ENCODE results near the gene HSPB3.
"Not testable (repeated sequence)": the region's sequence is repeated elsewhere in the genome, so short reads cannot be mapped to it uniquely, and the experiment has no call there.

HSPB3 gene

DNA sequence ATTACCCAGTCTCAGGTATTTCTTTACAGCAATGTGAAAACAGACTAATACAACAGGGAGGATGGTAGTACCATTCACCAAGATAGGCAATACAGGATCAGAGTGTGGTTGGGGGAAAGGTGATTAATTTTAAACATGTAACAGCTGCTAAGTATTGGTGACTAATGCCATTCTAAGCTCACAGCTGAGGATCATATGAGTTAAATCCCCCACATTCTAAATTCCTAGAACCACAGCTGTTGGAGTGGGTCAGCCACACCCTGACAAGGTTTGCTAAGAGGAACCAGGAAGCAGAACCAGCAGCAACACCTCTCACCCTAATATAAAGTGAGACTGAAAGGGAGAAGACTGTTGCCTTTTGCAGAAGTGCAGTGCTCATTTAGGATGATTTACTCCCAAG is 24.8 kb downstream of the HSPB3 start:
- H3K4me3 ChIP-seq (ENCODE audit: low read depth, low read length, poor library complexity, severe bottlenecking), result no peak overlapping the region
- no peaks in the 10 kb centered on the region for H3K9me2 ChIP-seq (ENCODE audit: low read depth, low read length)
- H3F3A ChIP-seq (ENCODE audit: insufficient read depth, low read length), result no peaks in the 10 kb centered on the region
- H3K27ac ChIP-seq (ENCODE audit: low read depth, low read length, poor library complexity, severe bottlenecking), result no peak overlapping the region
- no peaks in the 10 kb centered on the region for H3K36me3 ChIP-seq (ENCODE audit: insufficient read depth, low read length)
- H4K20me1 ChIP-seq (ENCODE audit: insufficient read depth, low read length), result no peaks in the 10 kb centered on the region
- no peaks in the 10 kb centered on the region for H3K4me1 ChIP-seq (ENCODE audit: insufficient read depth, low read length, severe bottlenecking)
- no peak overlapping the region for H3K9ac ChIP-seq (ENCODE audit: low read length)
- H3K27me3 ChIP-seq (ENCODE audit: insufficient read depth, low read length), result no peaks in the 10 kb centered on the region
- H3K4me2 ChIP-seq (ENCODE audit: low read length), result no peak overlapping the region
- TF ChIP-seq EZH2 (IDR thresholded peaks at IDR 0.05; ENCODE audit: borderline replicate concordance, low read length), result no peak
- TF ChIP-seq, protein P1, sequence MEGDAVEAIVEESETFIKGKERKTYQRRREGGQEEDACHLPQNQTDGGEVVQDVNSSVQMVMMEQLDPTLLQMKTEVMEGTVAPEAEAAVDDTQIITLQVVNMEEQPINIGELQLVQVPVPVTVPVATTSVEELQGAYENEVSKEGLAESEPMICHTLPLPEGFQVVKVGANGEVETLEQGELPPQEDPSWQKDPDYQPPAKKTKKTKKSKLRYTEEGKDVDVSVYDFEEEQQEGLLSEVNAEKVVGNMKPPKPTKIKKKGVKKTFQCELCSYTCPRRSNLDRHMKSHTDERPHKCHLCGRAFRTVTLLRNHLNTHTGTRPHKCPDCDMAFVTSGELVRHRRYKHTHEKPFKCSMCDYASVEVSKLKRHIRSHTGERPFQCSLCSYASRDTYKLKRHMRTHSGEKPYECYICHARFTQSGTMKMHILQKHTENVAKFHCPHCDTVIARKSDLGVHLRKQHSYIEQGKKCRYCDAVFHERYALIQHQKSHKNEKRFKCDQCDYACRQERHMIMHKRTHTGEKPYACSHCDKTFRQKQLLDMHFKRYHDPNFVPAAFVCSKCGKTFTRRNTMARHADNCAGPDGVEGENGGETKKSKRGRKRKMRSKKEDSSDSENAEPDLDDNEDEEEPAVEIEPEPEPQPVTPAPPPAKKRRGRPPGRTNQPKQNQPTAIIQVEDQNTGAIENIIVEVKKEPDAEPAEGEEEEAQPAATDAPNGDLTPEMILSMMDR (IDR thresholded peaks at IDR 0.05; ENCODE audit: low read length), result no peak
- no peaks in the 10 kb centered on the region for H3K9me3 ChIP-seq (ENCODE audit: low read length)
- no peaks in the 10 kb centered on the region for H3K79me2 ChIP-seq (ENCODE audit: insufficient read depth, low read length)
- H2AFZ ChIP-seq (ENCODE audit: low read length), result no peak overlapping the region

DNA sequence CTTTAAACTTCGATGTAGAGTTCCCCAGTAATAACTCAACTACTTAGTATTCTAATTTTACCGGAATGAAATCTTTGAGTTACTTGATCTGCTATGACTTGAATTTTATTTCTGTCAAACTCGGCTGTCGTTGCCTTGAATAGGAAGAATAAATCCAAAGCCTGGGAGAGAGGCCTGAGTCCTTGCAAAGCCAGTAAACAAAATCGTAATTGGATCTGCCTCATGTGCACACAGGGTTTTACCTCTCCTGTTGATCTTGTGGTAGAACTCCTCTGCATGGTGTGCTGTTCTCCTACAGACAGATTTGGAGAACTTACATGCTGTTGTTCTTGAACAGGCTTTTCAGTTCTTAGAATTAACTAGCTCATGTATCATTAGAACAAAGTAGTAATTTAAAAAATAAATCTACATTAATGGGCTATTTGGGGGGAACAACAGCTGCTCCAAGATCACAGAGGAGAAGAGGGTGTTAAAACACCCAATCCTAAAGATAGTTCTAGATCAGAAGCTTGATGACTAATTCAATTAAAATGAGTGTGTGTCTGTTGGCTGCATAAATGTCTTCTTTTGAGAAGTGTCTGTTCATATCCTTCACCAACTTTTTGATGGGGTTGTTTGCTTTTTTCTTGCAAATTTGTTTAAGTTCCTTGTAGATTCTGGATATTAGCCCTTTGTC is 28.9 kb downstream of the HSPB3 start:
- Histone ChIP-seq H3F3A (ENCODE audit: insufficient read depth, low read length) (no peaks in the 10 kb centered on the region), H3K4me1 (ENCODE audit: insufficient read depth, low read length, severe bottlenecking) (no peaks in the 10 kb centered on the region), H3K4me3 (ENCODE audit: low read depth, low read length, poor library complexity, severe bottlenecking) (no peak overlapping the region), H3K9ac (ENCODE audit: low read length) (no peak overlapping the region), H3K36me3 (ENCODE audit: insufficient read depth, low read length) (no peaks in the 10 kb centered on the region), H2AFZ (ENCODE audit: low read length) (no peak overlapping the region), H3K9me3 (ENCODE audit: low read length) (no peaks in the 10 kb centered on the region), H4K20me1 (ENCODE audit: insufficient read depth, low read length) (no peaks in the 10 kb centered on the region), H3K9me2 (ENCODE audit: low read depth, low read length) (no peaks in the 10 kb centered on the region), H3K27me3 (ENCODE audit: insufficient read depth, low read length) (no peaks in the 10 kb centered on the region), H3K79me2 (ENCODE audit: insufficient read depth, low read length) (no peaks in the 10 kb centered on the region), H3K27ac (ENCODE audit: low read depth, low read length, poor library complexity, severe bottlenecking) (no peak overlapping the region), H3K4me2 (ENCODE audit: low read length) (no peak overlapping the region)
- TF ChIP-seq, protein P1 (IDR thresholded peaks at IDR 0.05; ENCODE audit: low read length), result no peak
- no peak for TF ChIP-seq EZH2 (IDR thresholded peaks at IDR 0.05; ENCODE audit: borderline replicate concordance, low read length)

DNA sequence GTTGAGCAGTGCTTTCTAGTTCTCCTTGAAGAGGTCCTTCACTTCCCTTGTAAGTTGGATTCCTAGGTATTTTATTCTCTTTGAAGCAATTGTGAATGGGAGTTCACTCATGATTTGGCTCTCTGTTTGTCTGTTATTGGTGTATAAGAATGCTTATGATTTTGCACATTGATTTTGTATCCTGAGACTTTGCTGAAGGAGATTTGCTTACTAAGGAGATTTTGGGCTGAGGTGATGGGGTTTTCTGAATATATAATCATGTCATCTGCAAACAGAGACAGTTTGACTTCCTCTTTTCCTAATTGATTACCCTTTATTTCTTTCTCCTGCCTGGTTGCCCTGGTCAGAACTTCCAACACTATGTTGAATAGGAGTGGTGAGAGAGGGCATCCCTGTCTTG is 30.2 kb downstream of the HSPB3 start:
- not testable (repeated sequence) for H3K27ac ChIP-seq (ENCODE audit: low read depth, low read length, poor library complexity, severe bottlenecking); H3K27me3 ChIP-seq (ENCODE audit: insufficient read depth, low read length); H3K9ac ChIP-seq (ENCODE audit: low read length); H3K4me3 ChIP-seq (ENCODE audit: low read depth, low read length, poor library complexity, severe bottlenecking); H4K20me1 ChIP-seq (ENCODE audit: insufficient read depth, low read length); H3K9me2 ChIP-seq (ENCODE audit: low read depth, low read length); H3K79me2 ChIP-seq (ENCODE audit: insufficient read depth, low read length); H3K9me3 ChIP-seq (ENCODE audit: low read length); H3F3A ChIP-seq (ENCODE audit: insufficient read depth, low read length); H3K36me3 ChIP-seq (ENCODE audit: insufficient read depth, low read length); H2AFZ ChIP-seq (ENCODE audit: low read length); H3K4me1 ChIP-seq (ENCODE audit: insufficient read depth, low read length, severe bottlenecking); H3K4me2 ChIP-seq (ENCODE audit: low read length)

DNA sequence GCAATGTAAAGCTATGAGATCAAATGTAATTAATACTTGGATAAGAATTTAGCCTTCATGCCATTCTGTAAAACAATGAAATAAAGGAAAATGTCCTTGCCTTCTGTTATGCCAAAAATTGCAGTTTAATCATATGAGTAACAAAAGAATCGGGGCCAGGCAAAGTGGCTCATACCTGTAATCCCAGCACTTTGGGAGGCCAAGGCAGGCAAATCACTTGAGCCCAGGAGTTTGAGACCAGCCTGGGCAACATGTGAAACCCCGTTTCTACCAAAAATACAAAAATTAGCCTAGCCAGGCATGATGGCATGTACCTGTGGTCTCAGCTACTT is 34.1 kb downstream of the HSPB3 start:
- H2AFZ ChIP-seq (ENCODE audit: low read length); H3K27ac ChIP-seq (ENCODE audit: low read depth, low read length, poor library complexity, severe bottlenecking); H3K79me2 ChIP-seq (ENCODE audit: insufficient read depth, low read length); H3K27me3 ChIP-seq (ENCODE audit: insufficient read depth, low read length); H3K9me2 ChIP-seq (ENCODE audit: low read depth, low read length); H3K36me3 ChIP-seq (ENCODE audit: insufficient read depth, low read length); H3F3A ChIP-seq (ENCODE audit: insufficient read depth, low read length); H3K9ac ChIP-seq (ENCODE audit: low read length); H3K4me1 ChIP-seq (ENCODE audit: insufficient read depth, low read length, severe bottlenecking); H3K4me2 ChIP-seq (ENCODE audit: low read length); H3K4me3 ChIP-seq (ENCODE audit: low read depth, low read length, poor library complexity, severe bottlenecking); H4K20me1 ChIP-seq (ENCODE audit: insufficient read depth, low read length); H3K9me3 ChIP-seq (ENCODE audit: low read length): not testable (repeated sequence)
